HL-60 (cell line): ENCODE measurements around the gene CNOT6.

ENCODE experiments used
- GABPA ChIP-seq: IDR thresholded peaks from 2 replicates; pipeline ENCODE4 v1.6.1; 2012; ENCODE audit warnings: low read depth
- POLR2AphosphoS5 ChIP-seq: IDR thresholded peaks from 2 replicates; pipeline ENCODE4 v1.6.1; 2012; ENCODE audit warnings: low read depth
- REST ChIP-seq: IDR thresholded peaks from 2 replicates; pipeline ENCODE4 v1.6.1; 2012; ENCODE audit warnings: low read depth; ENCODE audit not compliant: insufficient replicate concordance
- SPI1 ChIP-seq: IDR thresholded peaks from 2 replicates; pipeline ENCODE4 v1.6.1; 2012; ENCODE audit warnings: low read depth, mild to moderate bottlenecking, borderline replicate concordance
- TF ChIP-seq, protein P1 (sequence below): IDR thresholded peaks from one replicate; pipeline ENCODE4 v1.5.1; 2011; ENCODE audit warnings: low read length, control low read depth, inconsistent platforms; ENCODE audit not compliant: insufficient read depth

DNA sequence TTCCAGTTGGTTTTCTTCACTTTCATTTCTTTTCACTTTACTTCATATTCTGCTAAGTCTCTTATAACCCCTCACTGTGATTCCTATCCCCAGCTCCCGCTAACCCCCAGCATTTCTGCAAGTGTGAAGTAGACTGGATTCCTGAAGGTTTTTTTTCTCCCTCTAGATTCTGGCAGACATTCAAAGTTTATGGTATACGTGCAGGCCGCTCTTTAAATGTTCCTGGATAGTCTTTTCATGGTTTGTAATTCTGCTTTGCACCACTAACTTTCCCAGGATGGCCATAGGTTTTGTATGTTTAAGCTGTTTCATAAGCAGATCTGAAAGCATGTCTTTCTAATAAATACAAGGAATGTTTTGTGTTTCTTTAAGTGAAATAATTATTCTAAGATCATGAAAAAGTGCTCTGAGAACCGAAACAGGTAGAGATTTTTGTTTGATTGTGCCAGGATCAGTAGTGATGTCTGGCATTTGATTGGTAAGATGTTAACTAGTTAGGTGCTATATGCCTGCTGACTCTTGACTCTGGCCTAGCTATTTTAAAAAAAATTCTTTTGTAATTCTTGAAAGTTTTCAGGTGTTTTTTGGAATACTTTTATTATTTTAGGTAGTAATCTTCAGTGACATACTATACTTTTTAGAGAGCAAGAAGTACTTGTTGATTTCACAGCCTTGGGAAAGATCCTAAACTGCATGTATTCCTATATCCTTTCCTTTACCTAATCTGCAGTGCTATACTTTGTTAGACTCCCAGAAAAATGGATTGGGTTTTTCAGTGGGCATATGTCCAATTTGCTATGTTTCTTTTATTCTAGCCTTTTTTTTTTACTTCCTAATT is 29.7 kb downstream of the CNOT6 start:
- TF ChIP-seq, protein P1, sequence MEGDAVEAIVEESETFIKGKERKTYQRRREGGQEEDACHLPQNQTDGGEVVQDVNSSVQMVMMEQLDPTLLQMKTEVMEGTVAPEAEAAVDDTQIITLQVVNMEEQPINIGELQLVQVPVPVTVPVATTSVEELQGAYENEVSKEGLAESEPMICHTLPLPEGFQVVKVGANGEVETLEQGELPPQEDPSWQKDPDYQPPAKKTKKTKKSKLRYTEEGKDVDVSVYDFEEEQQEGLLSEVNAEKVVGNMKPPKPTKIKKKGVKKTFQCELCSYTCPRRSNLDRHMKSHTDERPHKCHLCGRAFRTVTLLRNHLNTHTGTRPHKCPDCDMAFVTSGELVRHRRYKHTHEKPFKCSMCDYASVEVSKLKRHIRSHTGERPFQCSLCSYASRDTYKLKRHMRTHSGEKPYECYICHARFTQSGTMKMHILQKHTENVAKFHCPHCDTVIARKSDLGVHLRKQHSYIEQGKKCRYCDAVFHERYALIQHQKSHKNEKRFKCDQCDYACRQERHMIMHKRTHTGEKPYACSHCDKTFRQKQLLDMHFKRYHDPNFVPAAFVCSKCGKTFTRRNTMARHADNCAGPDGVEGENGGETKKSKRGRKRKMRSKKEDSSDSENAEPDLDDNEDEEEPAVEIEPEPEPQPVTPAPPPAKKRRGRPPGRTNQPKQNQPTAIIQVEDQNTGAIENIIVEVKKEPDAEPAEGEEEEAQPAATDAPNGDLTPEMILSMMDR, result no peak
- no peak for TF ChIP-seq POLR2AphosphoS5
- no peak for TF ChIP-seq REST
- TF ChIP-seq GABPA, result no peak
- no peak for TF ChIP-seq SPI1
